ENCODE measurements around the gene ALDOC. TPM values are rescaled to one million over a fixed set of nuclear protein-coding genes. Genes with fewer than 3 reads are reported as not detected.
A peak's percentile ranks its signal among the peaks of the same experiment; 100 is the strongest.

ALDOC gene
- total and polyA plus RNA-seq, 10 of the 15 experiments (the other 5 are each of a cell fraction or from before 2014, with no cell fraction given) = 16.0 to 268 (median 78.2) TPM

GRCh38 chr17:28547623-28548416, 28.9 kb downstream of the ALDOC start (continued):
- TF ChIP-seq FOXK2 (IDR thresholded peaks at IDR 0.05) (no peak), BCL3 (IDR thresholded peaks at IDR 0.05; ENCODE audit: borderline replicate concordance, insufficient read depth, low read depth, low read length, poor library complexity, severe bottlenecking) (no peak), ZBTB33 (IDR thresholded peaks at IDR 0.05) (peak; percentile 80; the same call in 1 of the 2 replicates), EP300 (IDR thresholded peaks at IDR 0.05; ENCODE audit: borderline replicate concordance in 1 of 2, control insufficient read depth in 1 of 2, low read depth in 2 of 2, low read length in 2 of 2) (no peak), EED (IDR thresholded peaks at IDR 0.05; ENCODE audit: low read depth) (peak; percentile 35; the same call in 1 of the 2 replicates), SP1 (IDR thresholded peaks at IDR 0.05; ENCODE audit: low read depth, low read length) (no peak), LARP7 (IDR thresholded peaks at IDR 0.05) (no peak), IKZF2 (IDR thresholded peaks at IDR 0.05) (peak in 1 of 2 experiments; percentile 36; a peak in 2 of 4 replicates), ESRRA (IDR thresholded peaks at IDR 0.05; ENCODE audit: low read length) (no peak), TBL1XR1 (IDR thresholded peaks at IDR 0.05; ENCODE audit: low read depth, low read length) (no peak), TCF12 (IDR thresholded peaks at IDR 0.05; ENCODE audit: low read depth, low read length) (0 out of 2 replicates have a peak, but pooled peaks have one; percentile 7), MLLT1 (IDR thresholded peaks at IDR 0.05) (0 out of 2 replicates have a peak, but pooled peaks have one; percentile 37), BACH1 (IDR thresholded peaks at IDR 0.05; ENCODE audit: borderline replicate concordance) (no peak), SMC3 (IDR thresholded peaks at IDR 0.05; ENCODE audit: borderline replicate concordance, low read length) (peak; percentile 76; the same call in 1 of the 2 replicates), RBBP5 (conservative IDR thresholded peaks at IDR 0.05) (no peak), NFIC (IDR thresholded peaks at IDR 0.05; ENCODE audit: low read depth, low read length) (no peak), CHD4 (IDR thresholded peaks at IDR 0.05) (no peak), IRF3 (IDR thresholded peaks at IDR 0.05) (no peak), CREM (IDR thresholded peaks at IDR 0.05; ENCODE audit: low read depth) (no peak), FOS (IDR thresholded peaks at IDR 0.05; ENCODE audit: borderline replicate concordance, extremely low read depth, insufficient read length) (no peak), PAX5 (IDR thresholded peaks at IDR 0.05; ENCODE audit: borderline replicate concordance, low read depth, low read length) (no peak), BCL11A (IDR thresholded peaks at IDR 0.05; ENCODE audit: low read depth, low read length) (no peak), GABPA (IDR thresholded peaks at IDR 0.05; ENCODE audit: low read depth) (no peak), NFYA (IDR thresholded peaks at IDR 0.05; ENCODE audit: borderline replicate concordance, low read depth, low read length) (no peak), DPF2 (IDR thresholded peaks at IDR 0.05) (peak; percentile 63), NRF1 (conservative IDR thresholded peaks at IDR 0.05; ENCODE audit: low read depth, low read length) (no peak), NFYB (IDR thresholded peaks at IDR 0.05; ENCODE audit: insufficient read depth, low read depth, low read length) (no peak)
